Neural cell (in vitro differentiated cells): Measurements from ENCODE around the gene RYR2. TPM values are rescaled to one million over a fixed set of nuclear protein-coding genes. Genes with fewer than 3 reads are reported as not detected.

Source experiments
- H2AFZ ChIP-seq: fragments of 200-600, 300-800 bp; sonication (generic), shearing (Covaris generic); 2 replicates; pipeline ENCODE4 v1.6.0; 2014; ENCODE audit warnings: low read depth, mild to moderate bottlenecking, antibody characterized with exemption, low read length, moderate library complexity
- H3F3A ChIP-seq: fragments of 200-600 bp; shearing (Covaris generic); 2 replicates; pipeline ENCODE4 v1.6.1; 2016; ENCODE audit warnings: mild to moderate bottlenecking, moderate library complexity, mixed read lengths, antibody characterized with exemption, low read length; ENCODE audit not compliant: insufficient read depth, poor library complexity, severe bottlenecking
- H3K27ac ChIP-seq: fragments of 200-600, 300-800 bp; sonication (generic), shearing (Covaris generic); 2 replicates; pipeline ENCODE4 v1.5.1; 2014; ENCODE audit warnings: mild to moderate bottlenecking, low read length, moderate library complexity
- H3K27me3 ChIP-seq: fragments of 300-800, 200-600 bp; sonication (generic), shearing (Covaris generic); 2 replicates; pipeline ENCODE4 v1.6.0; 2014; ENCODE audit warnings: mild to moderate bottlenecking, low read depth, low read length, moderate library complexity; ENCODE audit not compliant: insufficient read depth
- H3K36me3 ChIP-seq: fragments of 300-800, 200-600 bp; sonication (generic), shearing (Covaris generic); 2 replicates; pipeline ENCODE4 v1.5.1; 2014; ENCODE audit warnings: mild to moderate bottlenecking, antibody characterized with exemption, low read length, moderate library complexity; ENCODE audit not compliant: insufficient read depth
- H3K4me2 ChIP-seq: fragments of 300-800, 200-600 bp; sonication (generic), shearing (Covaris generic); 2 replicates; pipeline ENCODE4 v1.6.0; 2014; ENCODE audit warnings: mild to moderate bottlenecking, low read length
- H3K4me3 ChIP-seq: fragments of 300-800, 200-600 bp; sonication (generic), shearing (Covaris generic); 2 replicates; pipeline ENCODE4 v1.5.1; 2014; ENCODE audit warnings: mild to moderate bottlenecking, low read length, moderate library complexity
- H3K79me2 ChIP-seq: fragments of 200-600 bp; shearing (Covaris generic); replicated peaks from 2 replicates; pipeline ENCODE4 v1.6.0; 2014; ENCODE audit warnings: mild to moderate bottlenecking, low read length, moderate library complexity; ENCODE audit not compliant: insufficient read depth
- H3K9ac ChIP-seq: fragments of 300-800, 200-600 bp; sonication (generic), shearing (Covaris generic); 2 replicates; pipeline ENCODE4 v1.6.1; 2016; ENCODE audit warnings: mild to moderate bottlenecking, low read length, mixed read lengths
- H3K9me2 ChIP-seq: fragments of 200-600 bp; shearing (Covaris generic); 2 replicates; pipeline ENCODE4 v1.6.1; 2016; ENCODE audit warnings: mild to moderate bottlenecking, low read length, mixed read lengths; ENCODE audit not compliant: insufficient read depth
- H3K9me3 ChIP-seq: fragments of 200-600, 300-800 bp; sonication (generic), shearing (Covaris generic); 2 replicates; pipeline ENCODE4 v1.6.1; 2016; ENCODE audit warnings: mild to moderate bottlenecking, mixed run types, low read length, moderate library complexity, mixed read lengths
- H4K20me1 ChIP-seq: fragments of 200-600 bp; shearing (Covaris generic); 2 replicates; pipeline ENCODE4 v1.6.1; 2016; ENCODE audit warnings: mild to moderate bottlenecking, mixed run types; ENCODE audit not compliant: insufficient read depth
- EP300 ChIP-seq: fragments of 450-650 bp; conservative IDR thresholded peaks from 2 replicates; pipeline ENCODE4 v1.6.1; 2014; ENCODE audit warnings: antibody characterized with exemption, mild to moderate bottlenecking, moderate library complexity; ENCODE audit not compliant: poor library complexity, severe bottlenecking
- EZH2 ChIP-seq: fragments of 200-600, 300-800 bp; shearing (Covaris generic), sonication (generic); IDR thresholded peaks from 2 replicates; pipeline ENCODE4 v1.6.1; 2014; ENCODE audit warnings: antibody characterized with exemption, low read length, borderline replicate concordance, mild to moderate bottlenecking; ENCODE audit not compliant: insufficient read depth, poor library complexity, severe bottlenecking
- MXI1 ChIP-seq: fragments of 450-650 bp; conservative IDR thresholded peaks from 2 replicates; pipeline ENCODE4 v1.6.1; 2014; ENCODE audit warnings: antibody characterized with exemption, mild to moderate bottlenecking; ENCODE audit not compliant: poor library complexity, severe bottlenecking
- POLR2AphosphoS5 ChIP-seq: IDR thresholded peaks from 2 replicates; pipeline ENCODE4 v1.6.1; 2012
- RAD21 ChIP-seq: fragments of 450-650 bp; conservative IDR thresholded peaks from 2 replicates; pipeline ENCODE4 v1.6.1; 2014; ENCODE audit warnings: antibody characterized with exemption, mild to moderate bottlenecking, moderate library complexity
- REST ChIP-seq: IDR thresholded peaks from 2 replicates; pipeline ENCODE4 v1.6.1; 2012; ENCODE audit warnings: borderline replicate concordance
- SMC3 ChIP-seq: fragments of 450-650 bp; conservative IDR thresholded peaks from 2 replicates; pipeline ENCODE4 v1.6.1; 2014; ENCODE audit warnings: antibody characterized with exemption, mild to moderate bottlenecking, moderate library complexity; ENCODE audit not compliant: poor library complexity
- TAF1 ChIP-seq: IDR thresholded peaks from 2 replicates; pipeline ENCODE4 v1.6.1; 2012; ENCODE audit warnings: low read depth
- polyA plus RNA-seq: library from polyadenylated mRNA; depleted of rRNA; stranded (reverse); fragments of >200 nt; gene quantifications from 2 replicates; pipeline ENCODE4 v1.2.3, GENCODE V29; 2014
- TF ChIP-seq, protein P1 (sequence below): fragments of 450-650 bp; IDR thresholded peaks from 2 replicates; pipeline ENCODE4 v1.5.1; 2014; ENCODE audit warnings: antibody characterized with exemption, mild to moderate bottlenecking, moderate library complexity; ENCODE audit not compliant: poor library complexity, severe bottlenecking

Gene RYR2
- polyA plus RNA-seq, 1 donor from 2014 or later: 3.8 TPM

DNA sequence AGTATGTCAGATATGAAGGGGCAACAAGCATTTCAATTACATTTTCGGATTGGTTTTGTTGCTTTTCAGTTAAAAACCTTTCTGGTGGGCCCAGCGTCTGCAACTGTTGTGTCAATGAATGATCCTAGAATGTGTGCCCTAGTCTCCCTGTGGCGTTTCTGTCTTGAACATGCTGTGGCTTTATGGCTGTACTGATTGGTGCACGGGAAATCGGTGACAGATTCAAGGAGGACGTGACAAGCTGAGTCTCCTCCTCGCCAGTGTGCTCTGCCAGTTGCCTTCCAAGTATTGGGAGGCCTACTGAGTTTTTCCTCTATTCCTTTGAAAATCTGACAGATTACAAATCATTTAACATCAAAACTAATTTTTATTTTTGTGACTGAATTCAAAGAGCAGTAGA is 721.2 kb downstream of the RYR2 start:
- Histone ChIP-seq H3K27ac (no peak overlapping the region), H3K27me3 (no peaks in the 10 kb centered on the region), H2AFZ (no peak overlapping the region), H3F3A (no peaks in the 10 kb centered on the region), H4K20me1 (no peaks in the 10 kb centered on the region), H3K36me3 (no peaks in the 10 kb centered on the region), H3K9me3 (no peaks in the 10 kb centered on the region), H3K9me2 (no peaks in the 10 kb centered on the region), H3K79me2 (no peaks in the 10 kb centered on the region), H3K9ac (no peak overlapping the region), H3K4me3 (no peak overlapping the region), H3K4me2 (no peak overlapping the region)
- TF ChIP-seq EP300: no peak
- no peak for TF ChIP-seq POLR2AphosphoS5
- no peak for TF ChIP-seq TAF1
- no peak for TF ChIP-seq SMC3
- no peak for TF ChIP-seq MXI1
- TF ChIP-seq REST: no peak
- TF ChIP-seq RAD21: no peak
- TF ChIP-seq EZH2: no peak
- TF ChIP-seq, protein P1, sequence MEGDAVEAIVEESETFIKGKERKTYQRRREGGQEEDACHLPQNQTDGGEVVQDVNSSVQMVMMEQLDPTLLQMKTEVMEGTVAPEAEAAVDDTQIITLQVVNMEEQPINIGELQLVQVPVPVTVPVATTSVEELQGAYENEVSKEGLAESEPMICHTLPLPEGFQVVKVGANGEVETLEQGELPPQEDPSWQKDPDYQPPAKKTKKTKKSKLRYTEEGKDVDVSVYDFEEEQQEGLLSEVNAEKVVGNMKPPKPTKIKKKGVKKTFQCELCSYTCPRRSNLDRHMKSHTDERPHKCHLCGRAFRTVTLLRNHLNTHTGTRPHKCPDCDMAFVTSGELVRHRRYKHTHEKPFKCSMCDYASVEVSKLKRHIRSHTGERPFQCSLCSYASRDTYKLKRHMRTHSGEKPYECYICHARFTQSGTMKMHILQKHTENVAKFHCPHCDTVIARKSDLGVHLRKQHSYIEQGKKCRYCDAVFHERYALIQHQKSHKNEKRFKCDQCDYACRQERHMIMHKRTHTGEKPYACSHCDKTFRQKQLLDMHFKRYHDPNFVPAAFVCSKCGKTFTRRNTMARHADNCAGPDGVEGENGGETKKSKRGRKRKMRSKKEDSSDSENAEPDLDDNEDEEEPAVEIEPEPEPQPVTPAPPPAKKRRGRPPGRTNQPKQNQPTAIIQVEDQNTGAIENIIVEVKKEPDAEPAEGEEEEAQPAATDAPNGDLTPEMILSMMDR: no peak

DNA sequence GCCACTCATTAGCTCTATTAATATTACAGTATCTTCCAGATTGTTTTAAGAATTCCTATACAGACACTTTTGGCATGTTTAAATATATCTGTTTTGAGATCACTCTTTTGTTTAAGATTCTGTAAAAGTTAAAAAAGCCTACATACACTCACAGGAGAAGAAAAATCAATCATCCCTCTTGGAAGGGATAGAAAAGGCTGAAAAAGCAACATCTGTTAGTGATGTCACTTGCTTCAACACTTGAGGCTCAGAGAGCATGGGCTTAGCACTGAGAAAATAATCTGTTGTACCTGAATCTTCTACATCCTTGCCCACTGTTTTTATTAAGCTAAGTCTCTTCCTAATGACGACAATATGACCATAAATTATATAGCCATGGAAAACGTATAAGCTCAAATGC is 721.8 kb downstream of the RYR2 start:
- H3K9me3 ChIP-seq: no peaks in the 10 kb centered on the region
- H3K9ac ChIP-seq: no peak overlapping the region
- no peaks in the 10 kb centered on the region for H4K20me1 ChIP-seq
- H3K27ac ChIP-seq: no peak overlapping the region
- no peaks in the 10 kb centered on the region for H3K9me2 ChIP-seq
- no peak overlapping the region for H3K4me2 ChIP-seq
- no peaks in the 10 kb centered on the region for H3F3A ChIP-seq
- H3K79me2 ChIP-seq: no peaks in the 10 kb centered on the region
- no peaks in the 10 kb centered on the region for H3K27me3 ChIP-seq
- H2AFZ ChIP-seq: no peak overlapping the region
- H3K4me3 ChIP-seq: no peak overlapping the region
- TF ChIP-seq, protein P1: no peak
- TF ChIP-seq EZH2 (no peak), RAD21 (no peak), REST (no peak), TAF1 (no peak), SMC3 (no peak), MXI1 (no peak), POLR2AphosphoS5 (no peak), EP300 (no peak)
- H3K36me3 ChIP-seq: no peaks in the 10 kb centered on the region
